Parathyroid adenoma (tissue), 2 donors: Measurements from ENCODE around the gene WDR70.

Source experiments
- H2AFZ ChIP-seq: fragments of 300-600 bp; sonication (generic); one replicate; pipeline ENCODE4 v1.7.0; 2017; ENCODE audit warnings: antibody characterized with exemption, mild to moderate bottlenecking
- H3K27ac ChIP-seq: fragments of 300-600 bp; sonication (generic); one replicate; pipeline ENCODE4 v1.7.0; 2017
- H3K27me3 ChIP-seq: fragments of 300-600 bp; sonication (generic); one replicate; pipeline ENCODE4 v1.7.0; 2017; ENCODE audit warnings: low read length; ENCODE audit not compliant: control insufficient read depth, insufficient read depth
- H3K36me3 ChIP-seq: fragments of 300-600 bp; sonication (generic); one replicate; pipeline ENCODE4 v1.7.0; 2017; ENCODE audit warnings: low read length; ENCODE audit not compliant: control insufficient read depth, insufficient read depth
- H3K4me1 ChIP-seq: fragments of 300-600 bp; sonication (generic); one replicate; pipeline ENCODE4 v1.7.0; 2017; ENCODE audit warnings: control low read depth
- H3K4me2 ChIP-seq: fragments of 300-600 bp; sonication (generic); one replicate; pipeline ENCODE4 v1.7.0; 2017; ENCODE audit warnings: low read length
- H3K4me3 ChIP-seq: fragments of 300-600 bp; sonication (generic); one replicate; pipeline ENCODE4 v1.7.0; 2017; ENCODE audit warnings: low read depth, low read length
- H3K79me2 ChIP-seq: fragments of 300-600 bp; sonication (generic); one replicate; pipeline ENCODE4 v1.7.0; 2017; ENCODE audit warnings: control low read depth
- H3K9ac ChIP-seq: fragments of 300-600 bp; sonication (generic); one replicate; pipeline ENCODE4 v1.7.0; 2017; ENCODE audit warnings: mild to moderate bottlenecking
- H3K9me3 ChIP-seq: fragments of 300-600 bp; sonication (generic); one replicate; pipeline ENCODE4 v1.7.0; 2017; ENCODE audit warnings: low read length; ENCODE audit not compliant: control insufficient read depth
- TF ChIP-seq, protein P1 (sequence below): fragments of 300-600 bp; sonication (generic); IDR thresholded peaks from one replicate; pipeline ENCODE4 v1.7.0; 2017; ENCODE audit warnings: antibody characterized with exemption, mild to moderate bottlenecking
- donor health status: primary hyperparathyroidism.

Gene WDR70

GRCh38 chr5:37801521-37801920 is 422.4 kb downstream of the WDR70 start:
- Histone ChIP-seq H3K36me3 (no peaks in the 10 kb centered on the region), H3K27me3 (no peaks in the 10 kb centered on the region), H3K79me2 (no peaks in the 10 kb centered on the region), H3K4me3 (no peak overlapping the region), H3K4me1 (no peaks in the 10 kb centered on the region), H3K27ac (no peak overlapping the region), H2AFZ (no peak overlapping the region), H3K4me2 (no peak overlapping the region), H3K9me3 (no peaks in the 10 kb centered on the region), H3K9ac (no peak overlapping the region)
- TF ChIP-seq, protein P1, sequence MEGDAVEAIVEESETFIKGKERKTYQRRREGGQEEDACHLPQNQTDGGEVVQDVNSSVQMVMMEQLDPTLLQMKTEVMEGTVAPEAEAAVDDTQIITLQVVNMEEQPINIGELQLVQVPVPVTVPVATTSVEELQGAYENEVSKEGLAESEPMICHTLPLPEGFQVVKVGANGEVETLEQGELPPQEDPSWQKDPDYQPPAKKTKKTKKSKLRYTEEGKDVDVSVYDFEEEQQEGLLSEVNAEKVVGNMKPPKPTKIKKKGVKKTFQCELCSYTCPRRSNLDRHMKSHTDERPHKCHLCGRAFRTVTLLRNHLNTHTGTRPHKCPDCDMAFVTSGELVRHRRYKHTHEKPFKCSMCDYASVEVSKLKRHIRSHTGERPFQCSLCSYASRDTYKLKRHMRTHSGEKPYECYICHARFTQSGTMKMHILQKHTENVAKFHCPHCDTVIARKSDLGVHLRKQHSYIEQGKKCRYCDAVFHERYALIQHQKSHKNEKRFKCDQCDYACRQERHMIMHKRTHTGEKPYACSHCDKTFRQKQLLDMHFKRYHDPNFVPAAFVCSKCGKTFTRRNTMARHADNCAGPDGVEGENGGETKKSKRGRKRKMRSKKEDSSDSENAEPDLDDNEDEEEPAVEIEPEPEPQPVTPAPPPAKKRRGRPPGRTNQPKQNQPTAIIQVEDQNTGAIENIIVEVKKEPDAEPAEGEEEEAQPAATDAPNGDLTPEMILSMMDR: no peak
